BJ (cell line): ENCODE measurements around the gene DLG1. TPM values are rescaled to one million over a fixed set of nuclear protein-coding genes. Genes with fewer than 3 reads are reported as not detected.

Source experiments
- CTCF ChIA-PET: fragments of 350-600 bp; formaldehyde crosslinking; extraction: SDS; loops from one replicate; lab custom pipeline; 2021; ENCODE audit warnings: antibody characterized with exemption, inconsistent platforms; lab: Yijun Ruan, JAX
- POLR2A ChIA-PET: fragments of 300-600 bp; sonication (Branson Sonifier 250); formaldehyde crosslinking; extraction: SDS; loops from one replicate; lab custom pipeline; 2021; ENCODE audit warnings: antibody characterized with exemption; lab: Charles Lee
- DNase-seq: peaks from one replicate; pipeline ENCODE4 v3.0.0-alpha.2; 2011; ENCODE audit warnings: low read depth
- H3K27me3 ChIP-seq: 2 replicates; pipeline ENCODE4 v1.6.0; 2011; ENCODE audit warnings: low read length; ENCODE audit not compliant: control insufficient read depth, insufficient read depth
- H3K36me3 ChIP-seq: 2 replicates; pipeline ENCODE4 v1.5.1; 2011; ENCODE audit warnings: low read length; ENCODE audit not compliant: control insufficient read depth, insufficient read depth
- H3K4me3 ChIP-seq: 2 replicates; pipeline ENCODE4 v1.5.1; 2011; ENCODE audit warnings: low read depth, mild to moderate bottlenecking, control low read depth, low read length
- CTCF ChIP-seq: IDR thresholded peaks from 2 replicates; pipeline ENCODE4 v1.5.1; 2011; ENCODE audit warnings: low read depth, mild to moderate bottlenecking, control low read depth, inconsistent platforms, low read length, moderate library complexity; ENCODE audit not compliant: insufficient read depth
- polyA plus RNA-seq: library from polyadenylated mRNA; depleted of rRNA; stranded (reverse); fragments of >200 nt; gene quantifications from 2 replicates; pipeline ENCODE4 v1.2.3, GENCODE V29; 2011

DLG1 gene
- polyA plus RNA-seq, 1 experiment, result 40.4 TPM

DNA sequence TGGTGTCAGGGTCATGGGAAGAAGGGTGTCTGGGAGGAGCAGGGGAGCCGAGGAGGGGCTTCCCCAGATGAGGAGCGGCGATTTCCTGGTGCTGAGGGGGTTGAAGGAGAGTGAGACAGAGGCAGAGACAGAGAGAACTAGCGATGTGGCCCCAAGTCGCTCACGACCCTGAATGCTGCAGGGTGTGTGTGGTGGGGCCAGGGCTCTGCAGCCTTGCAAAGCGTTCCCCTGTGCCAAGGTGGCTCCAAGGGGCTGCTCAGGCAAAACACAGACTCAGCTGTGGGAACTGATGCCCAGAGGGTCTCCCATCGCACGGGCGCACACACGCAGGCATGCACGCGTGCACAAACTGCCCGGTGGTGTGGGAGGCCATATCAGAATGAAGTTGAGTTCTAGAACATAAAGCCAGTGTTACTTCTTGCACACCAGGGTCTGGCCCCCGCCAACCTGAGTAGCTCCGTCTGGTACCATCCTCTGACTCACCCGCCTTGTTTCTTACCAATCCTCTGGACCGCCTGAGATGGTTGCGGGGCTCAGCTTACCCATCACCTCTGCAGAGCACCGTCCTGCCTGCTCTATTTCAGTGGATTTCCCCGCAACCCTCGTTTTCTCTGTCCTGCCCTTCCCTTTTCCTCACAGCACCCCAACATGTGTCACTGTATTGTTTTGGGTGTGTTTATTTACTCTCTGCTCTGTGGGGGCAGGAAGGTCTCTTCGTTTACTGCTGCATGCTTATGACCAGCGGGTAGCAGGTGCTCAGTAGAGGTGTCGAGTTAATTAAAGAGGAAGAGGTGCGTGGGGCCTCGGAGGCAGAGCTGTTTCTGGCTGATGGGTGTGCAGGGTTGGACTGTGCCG is 273.3 kb downstream of the DLG1 start:
- no peak overlapping the region for H3K4me3 ChIP-seq
- no peak for TF ChIP-seq CTCF
- ChIA-PET CTCF (interaction anchor here (0.9 to 1.7 kb wide), 2 partner anchors 21 to 22 kb away, joined by 4 to 5 read pairs; no protein-coding TSS in a partner anchor), POLR2A (no interaction called here)
- peaks cover 8% of the 10 kb centered on the region for H3K27me3 ChIP-seq
- no peak for DNase-seq
- no peaks in the 10 kb centered on the region for H3K36me3 ChIP-seq

- TF ChIP-seq CTCF, result no peak
- ChIA-PET POLR2A (no interaction called here), CTCF (interaction anchor here (1.7 kb wide), 1 partner anchor 20 kb away, joined by 5 read pairs; no protein-coding TSS in a partner anchor)
- Histone ChIP-seq H3K27me3 (peaks cover 8% of the 10 kb centered on the region), H3K36me3 (no peaks in the 10 kb centered on the region), H3K4me3 (no peak overlapping the region)
- DNase-seq, result no peak
These were observed 274.3 kb downstream of the DLG1 start for GRCh38 chr3:197023998-197024651.

- Histone ChIP-seq H3K4me3 (no peak overlapping the region), H3K27me3 (peaks cover 8% of the 10 kb centered on the region), H3K36me3 (no peaks in the 10 kb centered on the region)
- CTCF ChIA-PET, result interaction anchor here (0.7 to 1.7 kb wide), 2 partner anchors 11 to 19 kb away, joined by 3 to 5 read pairs; no protein-coding TSS in a partner anchor
- no peak for DNase-seq
- POLR2A ChIA-PET, result no interaction called here
- TF ChIP-seq CTCF, result no peak
These were observed 275.0 kb downstream of the DLG1 start for GRCh38 chr3:197023241-197023997.

DNA sequence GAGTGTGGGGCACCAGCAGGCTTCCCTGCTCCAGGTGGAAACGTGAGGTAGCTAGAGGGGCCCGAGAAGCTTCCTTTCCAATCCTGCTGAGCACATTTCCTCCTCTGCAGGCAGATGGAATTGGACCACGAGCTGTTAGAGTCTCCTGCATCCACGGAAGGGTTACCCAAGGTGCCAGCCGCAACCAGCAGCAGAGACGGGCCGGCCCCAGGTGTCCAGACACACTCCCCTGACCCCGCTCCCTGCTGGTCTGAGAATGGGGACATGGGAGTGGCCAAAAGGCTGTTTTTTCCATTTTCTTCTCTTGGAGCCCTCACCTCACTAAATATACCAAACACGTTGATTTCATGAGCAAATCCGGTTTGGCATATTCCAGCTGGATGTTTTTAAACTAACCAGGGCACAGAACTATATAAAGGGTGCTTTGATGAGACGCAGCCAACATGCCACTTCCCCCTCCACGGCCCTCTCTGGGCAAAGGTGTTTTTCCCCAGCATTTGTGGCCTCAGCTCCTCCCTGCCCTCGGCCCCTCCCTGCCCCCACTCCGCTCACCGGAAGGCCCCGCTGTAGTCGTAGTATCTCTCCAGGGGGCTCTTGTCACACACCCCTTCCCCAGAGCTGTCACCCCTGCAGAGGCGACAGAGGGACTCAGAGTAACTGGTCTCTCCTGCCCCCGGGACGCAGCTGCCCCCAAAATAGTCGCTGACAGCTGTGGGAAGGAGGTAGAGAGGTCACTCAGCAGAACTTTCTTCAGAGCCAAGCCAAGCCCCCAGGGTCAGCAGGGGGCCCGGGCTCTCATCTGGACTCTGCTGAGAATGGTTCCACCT is 275.8 kb downstream of the DLG1 start:
- TF ChIP-seq CTCF, result no peak
- peaks cover 8% of the 10 kb centered on the region for H3K27me3 ChIP-seq
- CTCF ChIA-PET, result interaction anchor here (0.7 to 1.7 kb wide), 3 partner anchors 11 to 19 kb away, joined by 3 to 5 read pairs (median 4); no protein-coding TSS in a partner anchor
- POLR2A ChIA-PET, result no interaction called here
- no peak for DNase-seq
- H3K36me3 ChIP-seq, result no peaks in the 10 kb centered on the region
- no peak overlapping the region for H3K4me3 ChIP-seq
